Measurements from ENCODE around the gene WWTR1.

The WWTR1 gene

DNA sequence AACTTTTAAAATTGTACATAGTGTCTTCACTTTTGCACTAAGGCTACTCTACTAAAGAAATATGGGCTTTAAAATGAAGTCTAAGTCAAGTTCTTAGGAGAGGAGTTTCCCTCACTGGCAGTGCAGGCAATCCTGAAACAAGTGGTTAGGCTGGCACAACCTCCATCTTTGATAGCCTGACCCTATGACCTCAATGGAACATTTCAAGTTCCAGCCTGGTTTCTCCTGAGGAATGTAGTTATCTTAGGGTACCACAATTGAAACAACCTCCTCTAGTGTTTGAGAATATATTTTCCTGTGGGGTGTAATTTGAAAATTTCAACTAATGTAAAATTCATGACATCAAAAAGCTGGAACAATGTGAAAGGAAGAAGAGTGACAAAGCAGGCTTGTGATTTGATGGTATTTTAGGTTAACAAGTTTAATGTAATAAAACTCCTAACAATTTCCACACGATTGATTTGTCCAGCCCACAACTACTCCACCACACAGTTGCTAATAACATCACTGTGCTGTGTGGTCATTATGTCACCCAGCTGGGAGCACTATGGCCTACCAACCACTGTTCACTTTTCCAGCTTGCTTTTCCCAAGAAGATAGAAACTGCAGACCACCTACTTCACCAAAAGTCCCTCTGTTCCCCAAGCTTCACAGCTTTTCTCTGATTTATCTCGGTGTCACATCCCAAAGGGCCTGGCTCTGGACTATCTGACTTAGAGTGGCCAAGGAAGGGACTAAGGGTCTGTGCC, 1.8 kb downstream of the WWTR1 start:
- no peak for DNase-seq (ENCODE audit: low read depth)

DNA sequence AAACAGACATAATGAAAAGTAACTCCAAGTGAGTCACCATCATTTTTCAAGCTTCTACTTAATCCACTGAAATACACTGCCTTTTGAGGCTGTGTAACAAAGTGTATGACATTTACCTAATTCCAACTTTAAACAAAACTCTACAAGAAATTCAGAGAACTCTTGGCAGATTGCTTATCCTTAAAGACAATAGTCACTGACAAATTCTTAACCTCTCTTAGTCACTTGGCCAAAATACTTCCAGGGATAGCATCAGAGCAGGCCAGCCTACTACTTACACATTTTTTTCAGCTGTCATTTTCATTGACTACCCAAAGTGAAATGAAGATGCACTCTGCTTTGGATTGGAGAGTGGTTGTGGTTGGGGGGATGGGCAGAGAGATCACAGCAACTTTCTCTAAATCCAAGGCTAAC, 3.6 kb downstream of the WWTR1 start:
- DNase-seq (ENCODE audit: low read depth), result no peak

DNA sequence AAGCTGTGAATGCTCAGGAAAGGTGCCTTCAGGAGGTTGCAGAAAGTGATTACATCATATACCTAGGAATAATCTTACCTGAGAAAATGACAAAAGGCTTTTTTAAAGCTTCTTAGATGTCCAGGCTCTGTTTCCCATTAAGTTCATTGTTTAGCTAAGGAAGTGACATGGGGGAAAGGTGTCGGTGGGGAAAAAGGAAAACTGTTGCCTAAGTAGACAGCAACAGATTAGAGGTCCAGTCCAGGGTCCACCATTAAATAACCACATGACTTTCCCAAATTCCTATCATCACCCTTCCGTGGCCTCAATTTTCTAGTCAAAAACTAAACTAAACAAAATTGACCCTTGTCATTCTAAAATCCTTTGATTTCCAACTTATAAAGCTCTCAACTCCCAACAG, 4.3 kb downstream of the WWTR1 start:
- DNase-seq (ENCODE audit: low read depth), result no peak

DNA sequence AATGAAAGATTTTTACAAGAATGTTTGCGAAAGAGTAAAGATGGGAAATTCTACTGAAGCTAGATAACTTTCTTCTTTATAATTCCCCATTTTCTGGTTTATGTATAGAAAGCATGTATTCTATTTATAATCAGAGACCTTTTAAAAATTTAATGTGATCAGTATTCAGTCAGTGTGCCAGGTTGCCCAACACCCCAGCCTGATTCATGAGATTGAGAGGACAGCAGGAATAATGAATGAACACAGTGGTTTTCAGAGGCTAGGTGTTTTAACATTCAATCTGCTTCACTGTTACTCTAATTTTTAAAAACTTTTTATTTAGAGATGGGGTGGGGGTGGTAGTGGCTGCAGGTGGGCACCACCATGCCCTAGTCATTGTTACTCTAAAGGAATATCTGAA, 4.7 kb downstream of the WWTR1 start:
- no peak for DNase-seq (ENCODE audit: low read depth)

DNA sequence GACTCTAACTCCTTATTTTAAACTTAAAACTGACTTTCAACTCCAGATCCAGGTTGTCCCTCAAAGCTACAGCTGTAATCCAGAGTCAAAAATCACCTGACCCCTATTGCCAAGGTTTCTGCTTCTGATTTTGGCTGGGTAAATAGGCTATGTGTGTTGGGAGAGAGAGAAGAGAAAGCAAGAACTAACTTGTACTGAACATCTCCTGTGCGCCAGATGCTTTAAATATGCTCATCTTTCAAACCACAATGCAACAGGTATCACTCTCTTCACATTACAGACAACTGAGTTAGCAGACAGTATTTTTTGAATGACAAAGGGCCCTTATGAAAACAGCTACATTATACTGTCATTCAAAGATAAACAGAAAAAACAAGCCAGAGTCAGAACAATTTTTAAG, 7.0 kb downstream of the WWTR1 start:
- DNase-seq (ENCODE audit: low read depth), result no peak

DNA sequence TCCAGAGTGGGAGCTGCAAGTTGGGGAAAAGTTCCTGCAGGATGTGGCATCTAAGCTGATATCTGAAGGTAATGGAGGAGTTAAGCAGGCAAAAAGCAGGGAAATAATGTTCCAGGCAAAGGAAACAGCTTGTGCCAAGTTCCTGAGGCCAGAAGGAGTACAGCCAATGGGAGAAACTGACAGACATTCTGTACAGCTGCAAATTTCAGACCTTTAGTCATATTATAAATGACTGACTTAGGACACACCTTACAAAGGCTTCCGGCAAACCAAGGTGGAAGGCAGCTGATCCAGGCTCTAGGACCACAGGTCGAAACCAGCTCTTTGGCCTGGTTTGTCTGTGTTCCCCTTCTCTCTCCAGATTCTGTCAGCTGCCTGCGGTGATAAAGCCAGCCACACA, 9.3 kb downstream of the WWTR1 start:
- no peak for DNase-seq (ENCODE audit: low read depth)

DNA sequence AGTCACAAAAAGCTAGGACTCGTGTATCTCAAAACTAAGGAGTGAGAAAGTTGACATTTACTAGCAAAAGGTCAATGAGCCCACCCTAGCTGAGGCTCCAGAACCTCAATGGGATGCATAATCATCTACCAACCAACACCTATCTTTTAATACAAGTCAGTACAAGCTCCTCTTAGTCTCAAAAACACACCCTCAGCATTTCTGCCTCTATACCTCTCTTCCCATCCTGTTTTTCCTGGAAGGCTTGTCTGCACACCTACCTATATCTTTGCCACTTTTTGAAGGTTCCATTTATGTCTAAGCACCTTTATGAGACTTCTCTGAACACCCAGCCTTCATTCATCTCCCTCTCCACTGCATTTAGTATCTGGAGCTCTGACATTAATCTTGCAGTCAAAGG, 10.0 kb downstream of the WWTR1 start:
- DNase-seq (ENCODE audit: low read depth), result no peak

DNA sequence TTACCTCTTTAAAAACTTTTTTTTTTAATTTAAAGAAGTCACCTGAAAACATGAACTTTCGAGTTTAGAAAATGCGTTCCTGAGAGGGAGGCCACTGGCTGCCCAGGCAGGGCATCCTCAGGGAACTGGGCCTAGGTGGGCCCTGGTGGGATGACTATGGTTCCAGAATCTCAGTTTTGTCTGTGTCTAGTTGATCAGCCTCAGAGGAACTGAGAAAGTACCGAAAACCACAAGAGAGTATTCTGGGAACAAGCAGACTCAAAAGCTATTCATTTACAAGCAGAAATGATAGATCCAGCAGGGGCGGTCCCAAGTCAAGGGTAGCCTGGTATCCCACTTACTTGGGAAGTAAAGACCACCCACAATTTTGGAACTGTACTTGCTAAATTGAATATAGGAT, 10.5 kb downstream of the WWTR1 start:
- DNase-seq (ENCODE audit: low read depth), result no peak

DNA sequence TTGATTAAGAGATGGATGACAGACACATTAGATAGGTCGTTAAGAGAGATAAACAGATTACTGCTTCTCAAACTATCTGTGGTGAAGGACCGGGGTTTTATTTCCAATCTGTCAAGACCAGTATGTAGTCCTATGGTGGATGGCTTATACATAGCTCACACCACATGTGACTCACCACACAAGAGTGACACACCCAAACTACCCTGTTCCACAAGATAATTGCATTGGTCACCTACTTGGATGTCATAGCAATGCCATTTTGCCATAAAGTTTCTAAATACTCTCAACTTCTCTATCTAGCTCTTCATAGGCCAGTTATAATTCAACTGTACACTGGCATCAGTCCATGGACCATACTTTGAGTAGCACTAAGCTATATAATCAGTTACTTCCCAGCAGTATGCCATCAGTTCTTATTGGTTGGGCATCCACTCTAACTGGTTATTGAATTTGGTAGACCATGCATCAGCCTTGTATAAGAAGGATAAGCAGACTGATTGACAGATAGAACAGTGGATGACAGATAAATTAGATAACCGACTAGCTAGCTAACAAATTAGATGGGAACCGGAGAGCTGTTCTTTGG, 11.6 kb downstream of the WWTR1 start:
- no peak for DNase-seq (ENCODE audit: low read depth)

DNA sequence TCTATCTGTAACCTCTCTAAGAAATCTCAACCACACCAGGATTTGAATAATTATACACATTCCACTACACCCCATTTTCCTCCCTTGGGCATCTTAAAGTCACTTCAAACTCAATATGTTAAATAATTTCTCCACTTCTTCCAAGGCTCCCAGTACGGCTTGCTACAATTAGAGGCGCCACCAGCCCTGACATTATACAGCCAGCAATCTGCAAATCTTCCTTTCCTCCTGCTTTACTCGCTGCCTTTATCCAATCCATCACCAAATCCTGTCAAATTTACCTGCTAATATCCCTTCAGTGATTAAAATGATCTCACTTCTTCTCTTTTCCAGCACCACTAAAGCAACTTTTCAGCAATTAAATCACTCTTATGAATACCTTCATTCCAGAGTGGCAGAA, 13.9 kb downstream of the WWTR1 start:
- no peak for DNase-seq (ENCODE audit: low read depth)

DNA sequence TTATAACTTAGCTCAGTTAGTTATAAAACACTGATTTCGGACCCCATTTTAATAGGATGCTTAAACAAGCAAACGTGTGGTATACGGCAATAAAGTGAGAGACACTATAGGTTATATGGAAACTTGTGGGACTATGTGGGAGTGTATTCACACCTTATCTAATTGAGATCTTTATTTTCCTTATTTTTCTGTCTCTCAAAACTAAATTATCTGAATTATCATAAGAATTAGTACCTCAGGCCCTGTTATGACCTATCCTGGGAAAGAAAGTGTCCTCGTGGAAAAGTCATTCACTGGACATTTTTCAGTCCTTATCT, 14.4 kb downstream of the WWTR1 start:
- DNase-seq (ENCODE audit: low read depth), result no peak

DNA sequence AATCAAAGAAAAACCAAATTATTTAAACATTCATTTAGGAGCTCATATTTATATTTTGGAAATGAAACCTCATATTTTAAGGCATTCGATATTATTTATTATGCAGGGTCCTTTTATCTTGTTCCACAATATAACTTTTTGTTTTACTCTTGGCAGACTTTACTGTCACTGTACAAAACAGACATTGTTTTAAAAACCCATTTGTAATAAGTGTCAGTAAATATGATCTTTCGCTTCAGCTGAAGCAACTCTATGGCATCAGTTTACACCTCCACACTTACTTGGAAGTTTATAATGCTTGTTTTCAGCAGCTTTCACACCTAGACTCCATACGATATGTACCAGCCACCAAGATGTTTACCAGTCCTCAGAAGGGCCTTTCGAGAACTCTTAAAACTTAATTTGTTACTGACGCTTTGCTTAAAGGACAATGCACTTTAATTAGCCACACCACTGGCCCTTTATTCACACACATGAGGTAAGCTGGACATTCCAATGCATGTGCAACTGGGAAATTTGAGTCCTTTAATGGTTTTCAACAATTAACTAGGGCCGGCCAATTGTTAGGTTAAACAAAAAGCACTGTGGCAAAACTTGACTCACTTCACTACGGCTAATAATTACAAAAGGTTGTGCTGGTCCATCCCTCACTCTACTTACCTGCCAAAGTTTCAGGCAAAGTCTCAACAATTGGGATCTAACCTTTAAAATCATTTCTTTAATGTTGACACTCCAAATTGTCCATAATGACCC, 16.7 kb downstream of the WWTR1 start:
- DNase-seq (ENCODE audit: low read depth), result no peak

DNA sequence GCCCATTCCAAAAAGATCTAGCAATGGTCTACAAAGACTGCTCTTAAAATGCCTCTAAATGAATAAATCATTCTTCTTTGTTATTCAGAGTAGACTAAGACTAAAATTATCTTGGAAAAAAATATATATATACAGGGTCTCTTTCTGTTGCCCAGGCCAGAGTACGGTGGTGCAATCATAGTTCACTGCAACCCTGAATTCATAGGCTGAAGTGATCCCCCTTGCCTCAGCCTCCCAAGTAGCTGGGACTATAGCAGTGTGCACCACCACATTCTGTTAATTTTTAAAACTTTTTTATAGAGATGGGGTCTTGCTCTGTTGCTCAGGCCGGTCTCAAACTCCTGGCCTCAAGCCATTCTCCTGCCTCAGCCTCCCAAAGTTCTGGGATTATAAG, 18.7 kb downstream of the WWTR1 start:
- no peak for DNase-seq (ENCODE audit: low read depth)

DNA sequence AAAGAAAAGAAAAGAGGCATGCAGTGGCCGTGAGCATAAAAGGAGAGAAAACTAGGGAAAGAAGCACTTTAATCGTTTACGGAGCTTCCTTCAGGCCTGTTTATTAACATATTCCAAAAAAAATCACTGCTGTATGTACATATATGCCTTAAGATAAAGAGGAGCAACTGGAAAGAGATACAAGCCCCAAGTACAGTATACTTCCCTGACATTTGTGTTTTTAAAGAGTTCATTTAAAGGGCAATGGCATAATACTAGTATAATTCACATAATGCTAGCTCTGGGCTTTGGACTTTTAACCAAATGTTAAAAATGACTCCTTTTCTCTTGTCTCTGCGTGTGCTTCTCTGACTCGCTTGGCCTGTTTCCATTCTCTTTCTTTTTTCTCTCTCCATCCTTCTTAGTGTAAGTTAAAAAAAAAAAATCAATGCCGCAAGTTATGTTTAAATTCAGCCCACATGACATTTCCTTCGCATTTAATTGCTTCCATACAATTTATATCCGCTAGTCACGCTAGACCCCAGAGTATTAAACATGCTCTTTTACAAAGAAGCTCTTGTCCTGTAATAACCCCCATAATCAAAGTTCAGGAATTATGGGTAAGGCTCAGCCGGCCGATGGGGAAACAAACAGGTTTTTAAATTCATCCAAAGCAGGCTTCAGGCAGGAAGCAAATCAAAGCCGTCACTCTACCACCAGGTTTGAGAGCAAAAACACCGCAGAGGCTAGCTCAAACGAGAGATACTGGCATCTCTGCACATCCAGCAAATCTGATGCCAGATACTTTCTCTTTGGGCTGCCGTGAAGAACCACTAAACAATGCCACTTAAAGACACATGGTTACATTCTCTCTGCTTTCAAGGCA, 19.4 kb downstream of the WWTR1 start:
- DNase-seq (ENCODE audit: low read depth), result no peak

DNA sequence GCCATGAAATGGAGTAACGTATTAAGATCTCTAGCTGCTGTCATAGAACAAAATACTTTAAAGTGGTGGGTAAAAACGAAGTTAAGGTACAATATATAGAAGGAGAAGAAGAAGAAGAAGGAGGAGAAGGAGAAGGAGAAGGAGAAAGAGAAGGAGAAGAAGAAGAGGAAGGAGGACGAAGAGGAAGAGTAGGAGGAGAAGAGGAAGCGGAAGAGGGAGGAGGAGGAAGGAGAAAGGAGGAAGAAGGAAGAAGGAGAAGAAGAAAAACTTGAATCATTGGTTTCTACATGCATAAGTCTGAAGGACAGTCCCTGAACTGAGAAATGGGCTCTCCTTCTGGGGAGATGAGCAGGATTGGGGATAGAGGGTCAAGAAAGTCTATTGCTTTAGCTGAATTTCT, 22.4 kb downstream of the WWTR1 start:
- DNase-seq (ENCODE audit: low read depth), result no peak

DNA sequence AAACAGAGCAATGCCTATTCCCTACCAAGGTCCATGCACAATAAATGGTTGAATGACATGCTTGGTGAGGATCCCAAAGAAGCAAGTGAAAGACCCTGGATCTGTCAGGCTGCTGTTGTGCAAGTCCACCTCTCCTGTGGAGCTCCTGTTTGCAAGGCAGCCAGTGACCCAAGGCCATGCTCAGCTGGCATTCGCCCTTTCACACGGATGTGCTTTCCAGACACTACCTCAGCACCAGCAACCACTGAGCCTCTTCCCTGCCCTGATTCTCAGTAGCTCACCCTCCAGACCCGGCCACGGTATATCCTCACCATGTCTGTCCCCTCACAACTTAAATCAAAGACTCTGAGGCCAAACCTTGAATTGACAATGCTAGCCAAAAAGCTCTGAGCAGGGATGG, 23.3 kb downstream of the WWTR1 start:
- DNase-seq (ENCODE audit: low read depth), result no peak

DNA sequence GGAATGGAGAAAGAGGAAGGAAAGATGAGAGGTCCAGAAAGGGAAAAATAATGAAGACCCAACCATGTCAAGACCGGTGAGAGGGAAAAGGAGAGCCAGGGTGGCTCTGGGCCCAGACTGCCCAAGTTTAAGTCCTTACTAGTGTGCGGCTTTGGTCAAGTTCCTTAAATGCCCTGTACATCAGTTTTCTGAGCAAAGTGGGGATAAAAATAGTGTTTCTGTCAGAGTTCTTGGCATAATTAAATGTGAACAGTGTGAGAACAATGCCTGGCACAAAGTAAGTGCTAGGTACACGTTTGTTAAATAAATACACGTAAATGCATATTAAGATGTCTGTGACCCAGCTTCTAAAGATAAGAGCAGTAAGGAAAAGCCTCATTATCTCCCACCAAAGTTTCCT, 23.8 kb downstream of the WWTR1 start:
- DNase-seq (ENCODE audit: low read depth), result no peak

DNA sequence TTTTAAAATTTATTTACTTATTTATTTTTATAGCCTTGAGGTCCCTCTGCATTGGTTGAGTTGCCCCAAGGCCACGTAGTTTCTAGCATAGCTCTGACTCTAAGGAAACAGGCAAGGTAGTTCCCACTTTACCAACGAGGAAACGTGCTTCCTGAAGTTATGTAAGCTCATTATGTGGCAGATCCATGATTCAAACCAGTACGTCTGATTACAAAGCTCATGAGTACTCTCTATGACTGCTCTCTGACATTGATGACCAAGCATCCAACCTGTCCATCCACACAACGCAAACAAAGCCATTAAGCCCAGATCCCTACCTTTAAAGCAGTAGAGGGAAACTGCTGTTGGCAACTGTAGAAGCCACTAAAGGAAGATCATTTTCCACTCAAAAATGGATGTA, 25.6 kb downstream of the WWTR1 start:
- no peak for DNase-seq (ENCODE audit: low read depth)

DNA sequence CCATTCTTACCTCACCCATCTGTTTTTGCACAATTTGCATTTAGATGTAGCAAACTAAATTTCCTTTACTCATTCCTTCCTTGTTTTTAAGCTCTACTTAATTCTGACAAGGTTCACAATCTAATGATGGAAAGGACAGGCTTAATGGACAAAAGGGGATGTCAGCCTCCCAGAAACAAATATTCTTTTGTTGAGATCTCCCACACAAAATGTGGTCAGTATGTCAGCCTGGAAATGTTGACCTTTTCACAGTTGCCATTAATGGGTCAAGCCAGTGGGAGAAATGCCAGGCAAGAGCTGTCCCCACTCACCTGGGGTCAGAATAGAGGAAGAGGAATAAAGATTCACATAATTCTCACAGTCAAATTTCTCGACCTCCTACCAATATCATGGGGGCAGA, 27.0 kb downstream of the WWTR1 start:
- no peak for DNase-seq (ENCODE audit: low read depth)

DNA sequence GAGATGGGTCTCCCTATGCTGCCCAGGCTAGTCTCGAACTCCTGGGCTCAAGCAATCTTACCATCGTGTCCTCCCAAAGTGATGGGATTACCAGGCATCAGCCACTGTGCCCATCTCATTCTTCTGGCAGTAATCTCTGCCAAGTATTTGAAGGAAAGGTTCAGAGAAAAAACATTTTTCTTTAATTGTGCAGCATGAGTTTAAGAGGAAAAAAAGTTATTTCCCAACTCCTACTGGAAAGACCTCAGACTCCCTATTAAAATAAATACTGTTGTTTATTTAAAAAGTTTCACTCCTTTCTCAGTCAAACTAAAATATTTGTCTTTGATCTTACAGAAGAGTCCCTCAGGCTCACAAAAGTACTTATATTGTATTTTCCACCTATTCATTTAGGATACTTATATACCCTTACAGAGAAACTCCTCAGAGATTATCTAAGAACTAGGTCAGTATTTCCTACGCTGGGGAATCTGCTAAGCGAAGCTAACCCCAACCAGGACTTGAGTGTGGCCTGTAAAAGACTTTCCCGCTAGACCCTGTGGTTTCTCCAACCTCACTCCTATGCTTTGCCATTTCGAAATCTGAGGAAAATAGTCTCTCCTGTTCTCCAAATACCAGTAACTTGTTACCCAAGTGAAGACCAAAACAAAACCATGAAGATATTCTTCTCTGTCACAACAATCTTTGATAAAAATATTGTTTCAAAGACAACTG, 28.7 kb downstream of the WWTR1 start:
- DNase-seq (ENCODE audit: low read depth), result no peak

DNA sequence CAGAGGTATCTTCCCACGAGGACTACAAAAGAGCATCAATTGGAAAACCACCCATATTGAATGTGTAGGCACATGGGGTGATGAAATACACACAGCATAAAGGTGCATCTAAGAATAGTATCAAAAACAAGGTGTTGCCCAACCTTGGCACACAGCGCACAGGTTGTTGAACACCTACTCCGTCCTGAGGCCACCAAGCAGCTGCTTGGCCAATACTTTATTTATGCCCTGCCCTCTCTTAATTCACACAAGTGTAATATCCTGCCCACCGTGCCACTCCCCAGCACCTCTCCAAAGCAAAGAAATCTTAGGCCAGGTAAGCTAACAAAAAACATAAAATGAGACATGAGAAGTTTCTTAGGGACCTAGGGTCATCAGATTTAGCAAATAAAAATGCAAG, 31.2 kb downstream of the WWTR1 start:
- no peak for DNase-seq (ENCODE audit: low read depth)

DNA sequence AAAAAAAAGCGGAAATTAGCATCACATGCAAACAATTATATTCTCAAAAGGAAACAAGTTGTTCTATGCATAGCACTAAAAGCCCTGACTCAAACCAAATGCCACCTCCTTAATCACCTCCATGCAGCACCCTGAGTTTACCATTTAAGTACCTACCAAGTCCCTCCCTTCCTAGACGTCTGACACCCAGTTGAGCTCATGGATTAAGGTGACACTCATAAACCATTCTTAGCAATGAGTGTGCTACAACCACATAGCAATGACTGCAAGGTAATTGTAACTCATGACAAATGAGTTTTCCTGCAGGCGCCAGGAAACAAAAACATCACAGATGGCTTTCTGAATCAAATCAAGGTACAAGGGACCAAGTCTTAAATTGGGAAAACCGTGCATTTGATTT, 32.0 kb downstream of the WWTR1 start:
- no peak for DNase-seq (ENCODE audit: low read depth)
